ENCODE measurements around the gene MCTP2.

The MCTP2 gene

GRCh38 chr15:94381384-94381783, 150.0 kb downstream of the MCTP2 start:
- ChIA-PET CTCF (interaction anchor here (0.5 to 0.7 kb wide), 2 partner anchors 201 to 1291 kb away, joined by 3 to 4 read pairs; no protein-coding TSS in a partner anchor), POLR2A (ENCODE audit: low non-redundant PET) (no interaction called here)
- no peak overlapping the region for H3K27ac ChIP-seq
- no peak for TF ChIP-seq CTCF (conservative IDR thresholded peaks at IDR 0.05; ENCODE audit: low read depth)
- DNase-seq (ENCODE audit: low spot score) = no peak

- ChIA-PET CTCF (interaction anchor here (0.7 kb wide), 1 partner anchor 138 kb away, joined by 4 read pairs; no protein-coding TSS in a partner anchor), POLR2A (ENCODE audit: low non-redundant PET) (no interaction called here)
- DNase-seq (ENCODE audit: low spot score) = no peak
- no peak overlapping the region for H3K27ac ChIP-seq
- TF ChIP-seq CTCF (conservative IDR thresholded peaks at IDR 0.05; ENCODE audit: low read depth) = no peak
These were observed 151.7 kb downstream of the MCTP2 start for GRCh38 chr15:94383041-94383440.

DNA sequence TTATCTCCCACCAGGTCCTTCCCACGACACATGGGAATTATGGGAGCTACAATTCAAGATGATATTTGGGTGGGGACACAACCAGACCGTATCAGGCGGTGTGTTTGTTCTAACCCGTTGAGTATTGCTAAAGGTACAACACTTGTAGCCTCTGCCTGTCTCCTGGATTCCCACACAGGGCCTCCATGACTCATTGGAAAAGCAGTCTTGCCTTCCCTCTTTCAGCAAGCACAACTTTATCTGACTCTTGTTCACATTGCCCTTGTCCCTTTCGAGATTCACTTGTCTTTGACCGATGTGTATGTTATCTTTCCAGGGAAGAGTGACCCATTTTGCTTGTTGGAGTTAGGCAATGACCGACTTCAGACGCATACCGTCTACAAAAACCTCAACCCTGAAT, 152.3 kb downstream of the MCTP2 start:
- POLR2A ChIA-PET (ENCODE audit: low non-redundant PET) = no interaction called here

DNA sequence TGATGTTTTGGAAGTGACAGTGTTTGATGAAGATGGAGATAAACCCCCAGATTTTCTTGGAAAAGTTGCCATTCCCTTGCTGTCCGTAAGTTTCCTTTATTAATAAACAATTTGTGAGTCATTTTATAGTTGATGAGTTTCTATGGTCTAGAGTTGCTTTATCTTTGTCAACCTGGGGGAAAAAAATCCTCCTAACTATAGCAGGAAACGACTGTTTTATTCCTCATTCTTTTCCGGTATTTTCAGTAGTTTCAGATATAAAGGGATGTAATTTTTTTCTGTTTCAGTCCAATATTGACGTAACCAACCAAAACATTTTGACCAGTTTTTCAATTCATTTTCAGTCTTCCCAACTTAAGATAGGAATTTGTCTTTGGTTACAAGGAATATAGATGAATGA, 154.1 kb downstream of the MCTP2 start:
- no peak for DNase-seq (ENCODE audit: low spot score)
- POLR2A ChIA-PET (ENCODE audit: low non-redundant PET) = no interaction called here

More for the DNA sequence above, 152.3 kb downstream of the MCTP2 start:
- CTCF ChIA-PET = no interaction called here
- DNase-seq (ENCODE audit: low spot score) = peak; percentile 13
- no peak overlapping the region for H3K27ac ChIP-seq
- no peak for TF ChIP-seq CTCF (conservative IDR thresholded peaks at IDR 0.05; ENCODE audit: low read depth)

DNA sequence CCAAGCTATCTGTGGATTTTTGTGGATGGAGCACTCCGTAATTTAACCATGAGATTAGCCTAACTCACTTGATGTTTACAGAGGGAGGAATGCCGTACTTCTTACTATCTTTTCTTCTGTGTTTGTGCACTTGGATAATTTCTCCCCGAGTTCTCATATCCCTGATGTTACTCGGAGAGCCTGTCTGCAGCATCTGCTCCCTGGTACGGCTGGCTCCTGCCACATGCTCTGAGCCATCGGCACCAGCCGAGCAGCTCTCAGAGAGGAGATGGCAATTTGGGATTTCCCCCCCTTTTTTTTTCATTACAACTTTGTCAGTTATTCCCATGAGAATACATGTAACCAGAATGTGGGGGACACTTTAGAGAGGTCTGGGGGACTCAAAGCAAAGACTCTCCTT, 155.0 kb downstream of the MCTP2 start:
- TF ChIP-seq CTCF (conservative IDR thresholded peaks at IDR 0.05; ENCODE audit: low read depth) = no peak
- no peak overlapping the region for H3K27ac ChIP-seq
- ChIA-PET POLR2A (ENCODE audit: low non-redundant PET) (no interaction called here), CTCF (no interaction called here)
- DNase-seq (ENCODE audit: low spot score) = no peak

More for the DNA sequence above, 154.1 kb downstream of the MCTP2 start:
- CTCF ChIA-PET = interaction anchor here (0.6 kb wide), 1 partner anchor 331 kb away, joined by 3 read pairs; no protein-coding TSS in a partner anchor
- no peak for TF ChIP-seq CTCF (conservative IDR thresholded peaks at IDR 0.05; ENCODE audit: low read depth)
- H3K27ac ChIP-seq = no peak overlapping the region

DNA sequence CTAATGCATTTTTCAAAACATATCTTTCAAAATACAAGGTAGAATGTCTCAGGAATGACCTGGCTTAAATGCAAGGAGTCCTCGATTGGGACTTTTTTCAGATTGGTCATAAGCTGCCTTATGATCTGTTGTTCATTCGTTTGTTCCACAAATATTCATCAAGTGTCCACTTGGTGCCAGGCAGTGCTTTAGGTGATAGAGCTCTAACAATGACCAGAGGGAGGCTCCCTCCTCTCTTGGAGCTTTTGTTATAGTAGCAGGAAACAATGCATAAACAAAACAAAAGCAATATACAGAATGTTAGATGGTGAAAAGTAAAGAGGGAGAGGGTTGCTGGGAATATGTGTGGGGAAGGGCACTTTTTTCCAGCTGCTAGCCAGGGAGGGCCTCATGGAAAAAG, 156.1 kb downstream of the MCTP2 start:
- POLR2A ChIA-PET (ENCODE audit: low non-redundant PET) = no interaction called here
- DNase-seq (ENCODE audit: low spot score) = no peak
- no peak overlapping the region for H3K27ac ChIP-seq
- CTCF ChIA-PET = interaction anchor here (0.7 kb wide), 1 partner anchor 85 kb away, joined by 8 read pairs; no protein-coding TSS in a partner anchor
- no peak for TF ChIP-seq CTCF (conservative IDR thresholded peaks at IDR 0.05; ENCODE audit: low read depth)

All from RWPE1 (cell line).